ACC112 (cell line): Measurements from ENCODE around the gene OTOGL.
"Not testable (repeated sequence)": the region's sequence is repeated elsewhere in the genome, so short reads cannot be mapped to it uniquely, and the experiment has no call there.

Experiments
- H2AFZ ChIP-seq: fragments of 200-600 bp; sonication (generic); one replicate; pipeline ENCODE4 v1.6.0; 2017; ENCODE audit warnings: antibody characterized with exemption, low read length; ENCODE audit not compliant: unreplicated experiment
- H3K27ac ChIP-seq: fragments of 200-600 bp; sonication (generic); 2 replicates; pipeline ENCODE4 v1.5.1; 2014; ENCODE audit warnings: low read depth, mild to moderate bottlenecking, antibody characterized with exemption, low read length, moderate library complexity
- H3K27me3 ChIP-seq: fragments of 200-600 bp; sonication (generic); 2 replicates; pipeline ENCODE4 v1.6.1; 2014; ENCODE audit warnings: mild to moderate bottlenecking, antibody characterized with exemption, low read length, moderate library complexity, mixed read lengths; ENCODE audit not compliant: insufficient read depth
- H3K36me3 ChIP-seq: fragments of 200-600 bp; sonication (generic); 2 replicates; pipeline ENCODE4 v1.6.1; 2016; ENCODE audit warnings: mild to moderate bottlenecking, antibody characterized with exemption, low read length, moderate library complexity, mixed read lengths; ENCODE audit not compliant: insufficient read depth
- H3K4me1 ChIP-seq: fragments of 200-600 bp; sonication (generic); one replicate; pipeline ENCODE4 v1.6.1; 2016; ENCODE audit warnings: low read length, mixed read lengths; ENCODE audit not compliant: insufficient read depth, unreplicated experiment, control insufficient read depth
- H3K4me3 ChIP-seq: fragments of 200-600 bp; sonication (generic); 2 replicates; pipeline ENCODE4 v1.5.1; 2014; ENCODE audit warnings: mild to moderate bottlenecking, low read depth, low read length
- H3K79me2 ChIP-seq: fragments of 200-600 bp; sonication (generic); one replicate; pipeline ENCODE4 v1.6.0; 2016; ENCODE audit warnings: low read length; ENCODE audit not compliant: control insufficient read depth, unreplicated experiment, insufficient read depth

OTOGL gene

GRCh38 chr12:80219345-80219744, 120.0 kb downstream of the OTOGL start:
- no peaks in the 10 kb centered on the region for H3K79me2 ChIP-seq
- H3K27ac ChIP-seq, result no peak overlapping the region
- no peak overlapping the region for H3K4me3 ChIP-seq
- no peak overlapping the region for H2AFZ ChIP-seq
- peaks cover 9% of the 10 kb centered on the region for H3K4me1 ChIP-seq
- H3K36me3 ChIP-seq, result no peaks in the 10 kb centered on the region
- H3K27me3 ChIP-seq, result no peaks in the 10 kb centered on the region

GRCh38 chr12:80222261-80222660, 122.9 kb downstream of the OTOGL start:
- peaks cover 19% of the 10 kb centered on the region for H3K4me1 ChIP-seq
- H3K27ac ChIP-seq, result no peak overlapping the region
- no peaks in the 10 kb centered on the region for H3K79me2 ChIP-seq
- H2AFZ ChIP-seq, result no peak overlapping the region
- H3K36me3 ChIP-seq, result no peaks in the 10 kb centered on the region
- no peak overlapping the region for H3K4me3 ChIP-seq
- no peaks in the 10 kb centered on the region for H3K27me3 ChIP-seq

GRCh38 chr12:80226576-80226975, 127.2 kb downstream of the OTOGL start:
- Histone ChIP-seq H2AFZ (no peak overlapping the region), H3K36me3 (no peaks in the 10 kb centered on the region), H3K4me1 (peaks cover 19% of the 10 kb centered on the region), H3K4me3 (no peak overlapping the region), H3K27ac (no peak overlapping the region), H3K79me2 (no peaks in the 10 kb centered on the region), H3K27me3 (no peaks in the 10 kb centered on the region)

GRCh38 chr12:80227904-80228303, 128.6 kb downstream of the OTOGL start:
- H3K4me1 ChIP-seq, result peaks cover 10% of the 10 kb centered on the region
- not testable (repeated sequence) for H3K79me2 ChIP-seq, H2AFZ ChIP-seq, H3K27ac ChIP-seq, H3K36me3 ChIP-seq, H3K4me3 ChIP-seq, H3K27me3 ChIP-seq

- no peak overlapping the region for H3K4me3 ChIP-seq
- H3K27ac ChIP-seq, result no peak overlapping the region
- H3K27me3 ChIP-seq, result no peaks in the 10 kb centered on the region
- peaks cover 10% of the 10 kb centered on the region for H3K4me1 ChIP-seq
- no peaks in the 10 kb centered on the region for H3K79me2 ChIP-seq
- H2AFZ ChIP-seq, result no peak overlapping the region
- H3K36me3 ChIP-seq, result no peaks in the 10 kb centered on the region
Measured at GRCh38 chr12:80230068-80230467, 130.7 kb downstream of the OTOGL start.

- H3K4me1 ChIP-seq, result no peaks in the 10 kb centered on the region
- H3K27me3 ChIP-seq, result no peaks in the 10 kb centered on the region
- H2AFZ ChIP-seq, result no peak overlapping the region
- no peaks in the 10 kb centered on the region for H3K79me2 ChIP-seq
- H3K36me3 ChIP-seq, result no peaks in the 10 kb centered on the region
- no peak overlapping the region for H3K27ac ChIP-seq
- H3K4me3 ChIP-seq, result no peak overlapping the region
Measured at GRCh38 chr12:80232837-80233236, 133.5 kb downstream of the OTOGL start.

- Histone ChIP-seq H3K36me3 (no peaks in the 10 kb centered on the region), H3K4me1 (no peaks in the 10 kb centered on the region), H3K4me3 (no peak overlapping the region), H3K79me2 (no peaks in the 10 kb centered on the region), H3K27me3 (no peaks in the 10 kb centered on the region), H3K27ac (no peak overlapping the region), H2AFZ (no peak overlapping the region)
Measured at GRCh38 chr12:80233926-80234325, 134.6 kb downstream of the OTOGL start.

GRCh38 chr12:80234667-80235066, 135.3 kb downstream of the OTOGL start:
- no peak overlapping the region for H2AFZ ChIP-seq
- H3K27ac ChIP-seq, result no peak overlapping the region
- H3K36me3 ChIP-seq, result no peaks in the 10 kb centered on the region
- H3K27me3 ChIP-seq, result no peaks in the 10 kb centered on the region
- H3K4me1 ChIP-seq, result no peaks in the 10 kb centered on the region
- no peaks in the 10 kb centered on the region for H3K79me2 ChIP-seq
- H3K4me3 ChIP-seq, result no peak overlapping the region

- Histone ChIP-seq H3K27me3 (no peaks in the 10 kb centered on the region), H3K4me1 (peaks cover 1% of the 10 kb centered on the region), H2AFZ (no peak overlapping the region), H3K4me3 (no peak overlapping the region), H3K36me3 (no peaks in the 10 kb centered on the region), H3K27ac (no peak overlapping the region), H3K79me2 (no peaks in the 10 kb centered on the region)
Measured at GRCh38 chr12:80235944-80236343, 136.6 kb downstream of the OTOGL start.

GRCh38 chr12:80239867-80240266, 140.5 kb downstream of the OTOGL start:
- Histone ChIP-seq H3K4me3 (no peak overlapping the region), H3K27me3 (no peaks in the 10 kb centered on the region), H3K27ac (no peak overlapping the region), H3K4me1 (peaks cover 20% of the 10 kb centered on the region), H2AFZ (no peak overlapping the region), H3K36me3 (no peaks in the 10 kb centered on the region), H3K79me2 (no peaks in the 10 kb centered on the region)

GRCh38 chr12:80241576-80242273, 142.4 kb downstream of the OTOGL start:
- H3K4me1 ChIP-seq, result peaks cover 20% of the 10 kb centered on the region

More at GRCh38 chr12:80241576-80242273, 142.4 kb downstream of the OTOGL start:
- peak overlapping the region; percentile 18 for H3K4me3 ChIP-seq
- peak overlapping the region; percentile 44 for H3K27ac ChIP-seq
- H3K27me3 ChIP-seq, result no peaks in the 10 kb centered on the region
- no peaks in the 10 kb centered on the region for H3K79me2 ChIP-seq
- no peaks in the 10 kb centered on the region for H3K36me3 ChIP-seq
- H2AFZ ChIP-seq, result peak overlapping the region; percentile 60
